ENCODE data around the gene LPP.

The LPP gene

GRCh38 chr3:188400494-188401243, 246.7 kb downstream of the LPP start:
- in situ Hi-C loops (cut with HindIII; ENCODE audit: low sequenced_read_pairs), result no loop called here
- no peak overlapping the region for H3K4me3 ChIP-seq (ENCODE audit: low read depth, low read length)
- TF ChIP-seq CTCF (IDR thresholded peaks at IDR 0.05; ENCODE audit: low read depth, low read length, missing control alignments), result no peak
- DNase-seq (ENCODE audit: low read depth), result no peak

- in situ Hi-C loops (cut with HindIII; ENCODE audit: low sequenced_read_pairs), result no loop called here
- no peak for TF ChIP-seq CTCF (IDR thresholded peaks at IDR 0.05; ENCODE audit: low read depth, low read length, missing control alignments)
- no peak overlapping the region for H3K4me3 ChIP-seq (ENCODE audit: low read depth, low read length)
- no peak for DNase-seq (ENCODE audit: low read depth)
These were observed 247.5 kb downstream of the LPP start for GRCh38 chr3:188401244-188401993.

- in situ Hi-C loops (cut with HindIII; ENCODE audit: low sequenced_read_pairs), result no loop called here
- no peak for TF ChIP-seq CTCF (IDR thresholded peaks at IDR 0.05; ENCODE audit: low read depth, low read length, missing control alignments)
- no peak for DNase-seq (ENCODE audit: low read depth)
- no peak overlapping the region for H3K4me3 ChIP-seq (ENCODE audit: low read depth, low read length)
These were observed 248.3 kb downstream of the LPP start for GRCh38 chr3:188402229-188402628.

GRCh38 chr3:188403404-188403803, 249.4 kb downstream of the LPP start:
- DNase-seq (ENCODE audit: low read depth), result no peak
- in situ Hi-C loops (cut with HindIII; ENCODE audit: low sequenced_read_pairs), result no loop called here
- no peak overlapping the region for H3K4me3 ChIP-seq (ENCODE audit: low read depth, low read length)
- no peak for TF ChIP-seq CTCF (IDR thresholded peaks at IDR 0.05; ENCODE audit: low read depth, low read length, missing control alignments)

GRCh38 chr3:188404124-188404523, 250.2 kb downstream of the LPP start:
- no peak overlapping the region for H3K4me3 ChIP-seq (ENCODE audit: low read depth, low read length)
- no peak for TF ChIP-seq CTCF (IDR thresholded peaks at IDR 0.05; ENCODE audit: low read depth, low read length, missing control alignments)
- DNase-seq (ENCODE audit: low read depth), result no peak
- in situ Hi-C loops (cut with HindIII; ENCODE audit: low sequenced_read_pairs), result no loop called here

- in situ Hi-C loops (cut with HindIII; ENCODE audit: low sequenced_read_pairs), result no loop called here
- no peak for TF ChIP-seq CTCF (IDR thresholded peaks at IDR 0.05; ENCODE audit: low read depth, low read length, missing control alignments)
- no peak for DNase-seq (ENCODE audit: low read depth)
- H3K4me3 ChIP-seq (ENCODE audit: low read depth, low read length), result no peak overlapping the region
These were observed 250.7 kb downstream of the LPP start for GRCh38 chr3:188404701-188405100.
